Endothelial cell (in vitro differentiated cells): ENCODE results near the gene MALT1. TPM values are rescaled to one million over a fixed set of nuclear protein-coding genes. Genes with fewer than 3 reads are reported as not detected.

Experiments used
- DNase-seq: peaks from one replicate; pipeline ENCODE4 v3.0.0; 2021; ENCODE audit warnings: low spot score
- H3K27ac Mint-ChIP-seq: one replicate; pipeline ENCODE4 v1.8.0; 2021; ENCODE audit warnings: mixed read lengths, inconsistent platforms; ENCODE audit not compliant: unreplicated experiment
- H3K27me3 Mint-ChIP-seq: one replicate; pipeline ENCODE4 v1.8.0; 2021; ENCODE audit warnings: mild to moderate bottlenecking, moderate library complexity, mixed read lengths, inconsistent platforms; ENCODE audit not compliant: unreplicated experiment
- H3K36me3 Mint-ChIP-seq: one replicate; pipeline ENCODE4 v1.8.0; 2021; ENCODE audit warnings: mild to moderate bottlenecking, low read depth, mixed read lengths, inconsistent platforms; ENCODE audit not compliant: unreplicated experiment
- H3K4me1 Mint-ChIP-seq: one replicate; pipeline ENCODE4 v1.8.0; 2021; ENCODE audit warnings: mild to moderate bottlenecking, mixed read lengths, inconsistent platforms; ENCODE audit not compliant: unreplicated experiment
- H3K4me3 Mint-ChIP-seq: one replicate; pipeline ENCODE4 v1.8.0; 2021; ENCODE audit warnings: mild to moderate bottlenecking, mixed read lengths, inconsistent platforms; ENCODE audit not compliant: unreplicated experiment
- H3K9me3 Mint-ChIP-seq: one replicate; pipeline ENCODE4 v1.8.0; 2021; ENCODE audit warnings: mixed read lengths, inconsistent platforms; ENCODE audit not compliant: unreplicated experiment
- total RNA-seq: library from RNA; stranded (reverse); fragmentation: NEBNext Ultra II Directional; extraction: Animal tissue kit (Norgen Biotek cat#: 25700); gene quantifications from one replicate; pipeline ENCODE4 v1.2.1, GENCODE V29; 2021; ENCODE audit not compliant: unreplicated experiment
- TF ChIP-seq, protein P1 (sequence below): fragments of 200-600 bp; sonication (generic); IDR thresholded peaks from one replicate; pipeline ENCODE4 v1.5.0; 2021; ENCODE audit warnings: antibody characterized with exemption; ENCODE audit not compliant: unreplicated experiment

The MALT1 gene
- total RNA-seq, 1 donor from 2014 or later, result 17.3 TPM

DNA sequence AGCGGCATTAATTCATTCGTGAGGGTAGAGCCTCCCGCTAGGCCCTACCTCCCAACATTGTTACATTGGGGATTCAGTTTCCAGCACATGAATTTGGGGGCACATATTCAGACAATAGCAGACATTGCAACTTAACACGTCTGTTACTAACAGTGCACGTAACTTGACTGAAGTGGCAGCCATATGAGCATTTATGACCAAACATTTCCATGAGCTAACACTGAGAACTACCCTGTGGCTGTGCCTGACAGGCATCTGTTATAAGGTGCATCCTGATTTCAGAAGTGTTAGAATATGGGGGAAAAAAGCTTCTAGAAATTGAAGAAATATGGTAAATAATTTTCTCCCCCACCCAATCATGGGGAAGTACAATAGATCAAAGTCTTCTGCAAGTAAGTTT, 24.5 kb downstream of the MALT1 start:
- H3K4me3 Mint-ChIP-seq, result no peak overlapping the region
- peaks cover 6% of the 10 kb centered on the region for H3K4me1 Mint-ChIP-seq
- no peak for DNase-seq
- H3K27ac Mint-ChIP-seq, result no peak overlapping the region
- peaks cover 4% of the 10 kb centered on the region for H3K36me3 Mint-ChIP-seq
- TF ChIP-seq, protein P1, sequence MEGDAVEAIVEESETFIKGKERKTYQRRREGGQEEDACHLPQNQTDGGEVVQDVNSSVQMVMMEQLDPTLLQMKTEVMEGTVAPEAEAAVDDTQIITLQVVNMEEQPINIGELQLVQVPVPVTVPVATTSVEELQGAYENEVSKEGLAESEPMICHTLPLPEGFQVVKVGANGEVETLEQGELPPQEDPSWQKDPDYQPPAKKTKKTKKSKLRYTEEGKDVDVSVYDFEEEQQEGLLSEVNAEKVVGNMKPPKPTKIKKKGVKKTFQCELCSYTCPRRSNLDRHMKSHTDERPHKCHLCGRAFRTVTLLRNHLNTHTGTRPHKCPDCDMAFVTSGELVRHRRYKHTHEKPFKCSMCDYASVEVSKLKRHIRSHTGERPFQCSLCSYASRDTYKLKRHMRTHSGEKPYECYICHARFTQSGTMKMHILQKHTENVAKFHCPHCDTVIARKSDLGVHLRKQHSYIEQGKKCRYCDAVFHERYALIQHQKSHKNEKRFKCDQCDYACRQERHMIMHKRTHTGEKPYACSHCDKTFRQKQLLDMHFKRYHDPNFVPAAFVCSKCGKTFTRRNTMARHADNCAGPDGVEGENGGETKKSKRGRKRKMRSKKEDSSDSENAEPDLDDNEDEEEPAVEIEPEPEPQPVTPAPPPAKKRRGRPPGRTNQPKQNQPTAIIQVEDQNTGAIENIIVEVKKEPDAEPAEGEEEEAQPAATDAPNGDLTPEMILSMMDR, result no peak
- no peaks in the 10 kb centered on the region for H3K27me3 Mint-ChIP-seq
- H3K9me3 Mint-ChIP-seq, result no peaks in the 10 kb centered on the region

DNA sequence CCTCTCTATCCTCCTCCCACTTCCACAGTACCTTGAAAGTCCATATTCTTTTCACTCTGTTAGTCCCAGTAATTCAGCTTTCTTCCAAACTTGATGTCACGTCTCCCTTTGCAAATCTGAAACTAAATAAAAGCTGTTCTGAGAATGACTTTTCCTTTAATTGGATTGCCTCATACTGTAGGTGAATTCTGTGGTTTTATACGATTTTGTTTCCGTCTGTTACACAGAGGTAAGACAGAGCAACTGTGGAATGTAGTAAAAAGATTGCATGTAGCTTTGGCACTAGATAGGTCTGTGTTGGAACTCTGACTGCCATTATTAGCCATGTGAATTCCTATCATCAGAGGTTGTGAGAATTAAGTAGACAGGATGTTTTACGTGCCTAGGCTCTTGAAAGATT, 25.9 kb downstream of the MALT1 start:
- H3K36me3 Mint-ChIP-seq, result peaks cover 3% of the 10 kb centered on the region
- no peaks in the 10 kb centered on the region for H3K9me3 Mint-ChIP-seq
- H3K4me3 Mint-ChIP-seq, result no peak overlapping the region
- no peak overlapping the region for H3K27ac Mint-ChIP-seq
- H3K4me1 Mint-ChIP-seq, result peaks cover 6% of the 10 kb centered on the region
- H3K27me3 Mint-ChIP-seq, result no peaks in the 10 kb centered on the region
- DNase-seq, result no peak
- TF ChIP-seq, protein P1, result no peak

GRCh38 chr18:58698701-58699193, 27.5 kb downstream of the MALT1 start:
- Mint-ChIP-seq H3K36me3 (peaks cover 3% of the 10 kb centered on the region), H3K27me3 (no peaks in the 10 kb centered on the region), H3K4me1 (peaks cover 6% of the 10 kb centered on the region), H3K27ac (no peak overlapping the region), H3K9me3 (no peaks in the 10 kb centered on the region), H3K4me3 (no peak overlapping the region)
- TF ChIP-seq, protein P1, result no peak
- DNase-seq, result no peak

DNA sequence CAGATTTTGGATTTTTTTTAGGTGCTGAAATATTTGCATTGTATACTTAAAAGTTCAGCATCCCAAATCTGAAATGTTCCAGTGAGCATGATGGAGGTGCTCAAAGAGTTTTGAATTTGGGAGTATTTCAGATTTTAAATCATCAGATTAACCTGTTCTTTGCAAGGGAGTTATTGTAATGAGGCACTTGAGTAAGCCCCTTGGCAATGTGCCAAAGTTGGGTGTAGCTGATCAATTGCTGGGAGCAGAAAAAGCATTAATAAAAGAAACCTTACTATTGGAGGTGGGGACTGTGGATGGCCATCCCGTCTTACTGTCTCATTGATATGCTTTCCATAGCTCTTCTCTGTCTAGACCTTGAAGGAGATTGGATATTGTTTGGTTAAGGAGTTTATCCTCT, 28.3 kb downstream of the MALT1 start:
- H3K36me3 Mint-ChIP-seq, result peaks cover 3% of the 10 kb centered on the region
- TF ChIP-seq, protein P1, result no peak
- H3K27ac Mint-ChIP-seq, result no peak overlapping the region
- no peaks in the 10 kb centered on the region for H3K27me3 Mint-ChIP-seq
- H3K4me1 Mint-ChIP-seq, result peaks cover 2% of the 10 kb centered on the region
- H3K9me3 Mint-ChIP-seq, result no peaks in the 10 kb centered on the region
- no peak overlapping the region for H3K4me3 Mint-ChIP-seq
- DNase-seq, result no peak

GRCh38 chr18:58700209-58700608, 28.9 kb downstream of the MALT1 start:
- TF ChIP-seq, protein P1, result no peak
- no peak for DNase-seq
- Mint-ChIP-seq H3K4me1 (no peaks in the 10 kb centered on the region), H3K27ac (no peak overlapping the region), H3K27me3 (no peaks in the 10 kb centered on the region), H3K9me3 (no peaks in the 10 kb centered on the region), H3K36me3 (peaks cover 7% of the 10 kb centered on the region), H3K4me3 (no peak overlapping the region)
